ENCODE data around the gene HYAL4. TPM values are rescaled to one million over a fixed set of nuclear protein-coding genes. Genes with fewer than 3 reads are reported as not detected.
"Not testable (repeated sequence)": the region's sequence is repeated elsewhere in the genome, so short reads cannot be mapped to it uniquely, and the experiment has no call there.

The HYAL4 gene
- total RNA-seq, 2 experiments from 2014 or later: not detected

- ChIA-PET CTCF (ENCODE audit: unreplicated experiment) (no interaction called here), POLR2A (no interaction called here)
- H3K79me2 ChIP-seq (ENCODE audit: insufficient read depth, low read depth, low read length): no peaks in the 10 kb centered on the region
- no peaks in the 10 kb centered on the region for H3K9me2 ChIP-seq (ENCODE audit: insufficient read depth, low read length)
- H3K9me3 ChIP-seq (ENCODE audit: low read length): no peaks in the 10 kb centered on the region
- intact Hi-C loops (cut with micrococcal nuclease; ENCODE audit: unreplicated experiment): no loop called here
- H4K20me1 ChIP-seq (ENCODE audit: insufficient read depth, low read length): no peaks in the 10 kb centered on the region
- no peaks in the 10 kb centered on the region for H3K4me1 ChIP-seq (ENCODE audit: insufficient read depth, low read length, poor library complexity, severe bottlenecking)
- DNase-seq (ENCODE audit: low spot score): no peak
- H3K4me3 ChIP-seq (ENCODE audit: low read depth, low read length, poor library complexity, severe bottlenecking): no peak overlapping the region
- H3K27ac ChIP-seq (ENCODE audit: low read depth, low read length, poor library complexity, severe bottlenecking): no peak overlapping the region
- no peak overlapping the region for H3K4me2 ChIP-seq (ENCODE audit: low read length)
- no peak overlapping the region for H2AFZ ChIP-seq (ENCODE audit: low read length)
- no peaks in the 10 kb centered on the region for H3K36me3 ChIP-seq (ENCODE audit: insufficient read depth, low read length)
- TF ChIP-seq CTCF (conservative IDR thresholded peaks at IDR 0.05; ENCODE audit: low read length) (no peak), EZH2phosphoT487 (IDR thresholded peaks at IDR 0.05; ENCODE audit: borderline replicate concordance, low read depth, low read length) (no peak)
- no TSS peak for BruUV-seq (replicated peaks)
Measured at GRCh38 chr7:123816916-123817315, 28.1 kb upstream of the HYAL4 start.

- Histone ChIP-seq H3K9me2 (ENCODE audit: insufficient read depth, low read length) (no peaks in the 10 kb centered on the region), H3K36me3 (ENCODE audit: insufficient read depth, low read length) (no peaks in the 10 kb centered on the region), H4K20me1 (ENCODE audit: insufficient read depth, low read length) (no peaks in the 10 kb centered on the region), H2AFZ (ENCODE audit: low read length) (no peak overlapping the region), H3K4me3 (ENCODE audit: low read depth, low read length, poor library complexity, severe bottlenecking) (no peak overlapping the region), H3K27ac (ENCODE audit: low read depth, low read length, poor library complexity, severe bottlenecking) (no peak overlapping the region), H3K9me3 (ENCODE audit: low read length) (no peaks in the 10 kb centered on the region), H3K4me1 (ENCODE audit: insufficient read depth, low read length, poor library complexity, severe bottlenecking) (no peaks in the 10 kb centered on the region), H3K79me2 (ENCODE audit: insufficient read depth, low read depth, low read length) (no peaks in the 10 kb centered on the region), H3K4me2 (ENCODE audit: low read length) (no peak overlapping the region)
- intact Hi-C loops (cut with micrococcal nuclease; ENCODE audit: unreplicated experiment): no loop called here
- TF ChIP-seq CTCF (conservative IDR thresholded peaks at IDR 0.05; ENCODE audit: low read length): no peak
- no peak for TF ChIP-seq EZH2phosphoT487 (IDR thresholded peaks at IDR 0.05; ENCODE audit: borderline replicate concordance, low read depth, low read length)
- CTCF ChIA-PET (ENCODE audit: unreplicated experiment): no interaction called here
- POLR2A ChIA-PET: no interaction called here
- BruUV-seq (replicated peaks): no TSS peak
- no peak for DNase-seq (ENCODE audit: low spot score)
Measured at GRCh38 chr7:123819001-123819400, 26.0 kb upstream of the HYAL4 start.

GRCh38 chr7:123819795-123820194, 25.2 kb upstream of the HYAL4 start:
- BruUV-seq (replicated peaks); intact Hi-C loops (cut with micrococcal nuclease; ENCODE audit: unreplicated experiment); H3K79me2 ChIP-seq (ENCODE audit: insufficient read depth, low read depth, low read length); CTCF ChIA-PET (ENCODE audit: unreplicated experiment); H3K4me1 ChIP-seq (ENCODE audit: insufficient read depth, low read length, poor library complexity, severe bottlenecking); H3K9me3 ChIP-seq (ENCODE audit: low read length); H3K4me3 ChIP-seq (ENCODE audit: low read depth, low read length, poor library complexity, severe bottlenecking); H4K20me1 ChIP-seq (ENCODE audit: insufficient read depth, low read length); H3K27ac ChIP-seq (ENCODE audit: low read depth, low read length, poor library complexity, severe bottlenecking); H2AFZ ChIP-seq (ENCODE audit: low read length); H3K9me2 ChIP-seq (ENCODE audit: insufficient read depth, low read length); DNase-seq (ENCODE audit: low spot score); H3K4me2 ChIP-seq (ENCODE audit: low read length); H3K36me3 ChIP-seq (ENCODE audit: insufficient read depth, low read length): not testable (repeated sequence)
- POLR2A ChIA-PET: interaction anchor here (0.7 to 0.9 kb wide), 2 partner anchors 10 to 456 kb away, joined by 3 to 4 read pairs; no protein-coding TSS in a partner anchor
